Type B pancreatic cell (in vitro differentiated cells): ENCODE measurements around the gene LRTM2. TPM values are rescaled to one million over a fixed set of nuclear protein-coding genes. Genes with fewer than 3 reads are reported as not detected.

Source experiments
- DNase-seq: peaks from one replicate; pipeline ENCODE4 v3.0.0; 2021; ENCODE audit warnings: mixed read lengths; ENCODE audit not compliant: unreplicated experiment; ENCODE audit errors: extremely low spot score
- H3K27ac Mint-ChIP-seq: 2 replicates; pipeline ENCODE4 v1.8.0; 2021; ENCODE audit warnings: mild to moderate bottlenecking, mixed read lengths
- H3K27me3 Mint-ChIP-seq: 2 replicates; pipeline ENCODE4 v1.8.0; 2021; ENCODE audit warnings: mixed read lengths
- H3K36me3 Mint-ChIP-seq: 2 replicates; pipeline ENCODE4 v1.8.0; 2021; ENCODE audit warnings: mixed read lengths
- H3K4me1 Mint-ChIP-seq: one replicate; pipeline ENCODE4 v1.8.0; 2021; ENCODE audit warnings: mixed read lengths; ENCODE audit not compliant: unreplicated experiment
- H3K4me3 Mint-ChIP-seq: 2 replicates; pipeline ENCODE4 v1.8.0; 2021; ENCODE audit warnings: mild to moderate bottlenecking, mixed read lengths
- H3K9me3 Mint-ChIP-seq: 2 replicates; pipeline ENCODE4 v1.8.0; 2021; ENCODE audit warnings: mixed read lengths
- total RNA-seq: library from RNA; stranded (reverse); gene quantifications from 2 replicates; pipeline ENCODE4 v1.2.1, GENCODE V29; 2021; ENCODE audit warnings: low replicate concordance
- TF ChIP-seq, protein P1 (sequence below): fragments of 200-600 bp; sonication (generic); conservative IDR thresholded peaks from 2 replicates; pipeline ENCODE4 v1.5.0; 2021; ENCODE audit warnings: antibody characterized with exemption, mild to moderate bottlenecking

The LRTM2 gene
- total RNA-seq, 1 donor from 2014 or later = 0.12 TPM

DNA sequence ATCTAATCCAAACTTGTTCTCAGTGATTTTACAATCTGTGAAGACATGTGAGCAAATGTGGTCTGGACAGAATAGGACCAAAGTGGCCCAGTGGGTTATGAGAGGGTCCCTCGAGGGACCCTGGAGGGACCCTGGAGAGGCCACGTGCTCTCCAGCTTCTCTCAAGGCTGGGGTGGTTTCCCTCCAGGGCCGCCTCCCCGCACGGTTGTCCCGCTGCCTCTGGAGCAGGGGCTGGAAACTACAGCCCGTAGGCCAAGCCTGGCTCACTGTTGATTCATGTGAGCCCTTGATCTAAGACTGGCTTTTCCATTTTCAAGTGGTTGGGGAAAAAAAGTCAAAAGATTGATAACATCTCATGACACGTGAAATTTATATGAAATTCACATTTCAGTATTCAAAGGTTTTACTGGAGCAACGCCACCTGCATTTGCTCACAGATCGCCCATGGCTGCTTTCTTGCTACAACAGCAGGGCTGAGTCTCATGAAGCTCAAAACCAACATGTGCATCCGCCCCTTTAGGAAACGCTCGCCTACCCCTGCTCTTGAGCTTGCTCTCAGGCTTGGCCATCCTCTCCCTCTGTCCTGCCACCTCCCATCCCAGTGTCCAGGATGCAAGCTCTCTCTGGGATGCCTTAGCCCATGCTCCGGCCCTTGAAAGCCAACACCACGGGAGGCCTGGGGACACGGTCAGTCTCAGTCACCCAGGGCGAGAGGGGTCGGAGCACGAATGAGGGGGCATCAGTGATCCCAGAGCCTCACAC is 12.1 kb upstream of the LRTM2 start:
- Mint-ChIP-seq H3K36me3 (no peaks in the 10 kb centered on the region), H3K27me3 (peaks cover 17% of the 10 kb centered on the region), H3K4me1 (peaks cover 9% of the 10 kb centered on the region), H3K4me3 (no peak overlapping the region), H3K9me3 (peaks cover 6% of the 10 kb centered on the region), H3K27ac (no peak overlapping the region)
- TF ChIP-seq, protein P1, sequence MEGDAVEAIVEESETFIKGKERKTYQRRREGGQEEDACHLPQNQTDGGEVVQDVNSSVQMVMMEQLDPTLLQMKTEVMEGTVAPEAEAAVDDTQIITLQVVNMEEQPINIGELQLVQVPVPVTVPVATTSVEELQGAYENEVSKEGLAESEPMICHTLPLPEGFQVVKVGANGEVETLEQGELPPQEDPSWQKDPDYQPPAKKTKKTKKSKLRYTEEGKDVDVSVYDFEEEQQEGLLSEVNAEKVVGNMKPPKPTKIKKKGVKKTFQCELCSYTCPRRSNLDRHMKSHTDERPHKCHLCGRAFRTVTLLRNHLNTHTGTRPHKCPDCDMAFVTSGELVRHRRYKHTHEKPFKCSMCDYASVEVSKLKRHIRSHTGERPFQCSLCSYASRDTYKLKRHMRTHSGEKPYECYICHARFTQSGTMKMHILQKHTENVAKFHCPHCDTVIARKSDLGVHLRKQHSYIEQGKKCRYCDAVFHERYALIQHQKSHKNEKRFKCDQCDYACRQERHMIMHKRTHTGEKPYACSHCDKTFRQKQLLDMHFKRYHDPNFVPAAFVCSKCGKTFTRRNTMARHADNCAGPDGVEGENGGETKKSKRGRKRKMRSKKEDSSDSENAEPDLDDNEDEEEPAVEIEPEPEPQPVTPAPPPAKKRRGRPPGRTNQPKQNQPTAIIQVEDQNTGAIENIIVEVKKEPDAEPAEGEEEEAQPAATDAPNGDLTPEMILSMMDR = no peak
- DNase-seq = no peak

DNA sequence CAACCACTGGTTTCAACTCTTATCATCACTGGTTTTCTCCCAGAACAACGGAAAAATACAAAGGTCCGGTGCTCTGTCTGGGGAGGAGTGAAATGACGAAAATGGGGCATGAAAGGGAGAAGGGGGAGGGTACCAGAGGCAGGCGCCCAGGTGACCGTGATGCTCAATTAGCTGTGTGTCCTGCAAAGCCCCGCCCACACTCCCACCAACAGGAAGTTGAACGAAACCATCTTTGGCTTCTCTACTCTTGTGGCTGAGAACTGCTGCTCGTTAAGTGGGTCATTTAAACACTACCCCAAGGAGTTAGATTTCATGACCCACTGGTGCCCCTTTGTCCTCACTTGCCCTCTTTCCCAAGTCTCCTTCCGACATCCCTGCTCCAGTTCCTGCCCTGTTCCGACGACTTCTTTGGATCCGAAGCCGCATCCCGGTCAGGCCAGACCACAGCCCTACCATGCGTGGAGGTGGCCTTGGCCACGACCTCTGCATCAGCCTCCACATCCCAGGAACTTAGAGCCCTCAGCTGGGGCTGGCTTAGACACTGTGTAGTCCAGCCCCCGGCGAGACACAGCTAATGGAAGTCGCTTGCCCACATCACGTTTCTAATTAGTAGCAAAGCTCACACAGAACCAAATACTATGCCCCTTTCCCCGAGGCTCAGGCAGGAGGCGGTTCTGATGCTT is 11.4 kb upstream of the LRTM2 start:
- H3K4me3 Mint-ChIP-seq = no peak overlapping the region
- no peak overlapping the region for H3K27ac Mint-ChIP-seq
- no peak for DNase-seq
- TF ChIP-seq, protein P1 = no peak
- H3K4me1 Mint-ChIP-seq = peaks cover 9% of the 10 kb centered on the region
- peaks cover 21% of the 10 kb centered on the region for H3K27me3 Mint-ChIP-seq
- H3K36me3 Mint-ChIP-seq = no peaks in the 10 kb centered on the region
- peaks cover 6% of the 10 kb centered on the region for H3K9me3 Mint-ChIP-seq

DNA sequence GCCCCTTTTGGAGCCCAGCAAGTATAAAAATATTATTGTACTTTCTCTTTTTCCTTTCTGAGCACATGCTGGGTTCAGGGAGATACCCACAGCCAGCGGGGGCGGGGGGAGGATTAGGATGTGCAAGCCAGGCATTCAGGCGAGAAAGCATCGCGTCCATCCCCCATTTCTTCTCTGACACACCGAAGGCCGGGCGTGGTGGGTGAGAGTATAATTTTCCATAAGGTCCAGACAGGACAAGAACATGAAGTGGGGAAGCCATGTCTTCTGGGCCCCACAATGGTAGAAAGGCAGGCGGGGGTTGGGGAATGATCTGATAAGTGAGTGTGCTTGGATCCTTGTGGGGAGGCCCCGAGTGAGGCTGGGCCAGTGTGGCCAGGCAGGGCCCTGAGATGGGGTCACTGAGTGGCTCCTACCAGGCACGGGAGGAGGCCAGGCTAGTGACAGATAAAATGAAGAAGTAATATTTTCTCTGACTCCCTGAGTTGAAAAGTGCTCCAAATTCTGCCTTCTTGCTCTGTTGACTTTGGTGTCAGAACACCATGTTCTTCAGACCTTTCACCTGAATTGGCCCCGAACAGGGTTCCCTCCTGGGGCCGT is 10.7 kb upstream of the LRTM2 start:
- Mint-ChIP-seq H3K36me3 (no peaks in the 10 kb centered on the region), H3K4me1 (peaks cover 4% of the 10 kb centered on the region), H3K4me3 (no peak overlapping the region), H3K27me3 (peaks cover 20% of the 10 kb centered on the region), H3K9me3 (peaks cover under 1% of the 10 kb centered on the region), H3K27ac (no peak overlapping the region)
- DNase-seq = no peak
- TF ChIP-seq, protein P1 = no peak

DNA sequence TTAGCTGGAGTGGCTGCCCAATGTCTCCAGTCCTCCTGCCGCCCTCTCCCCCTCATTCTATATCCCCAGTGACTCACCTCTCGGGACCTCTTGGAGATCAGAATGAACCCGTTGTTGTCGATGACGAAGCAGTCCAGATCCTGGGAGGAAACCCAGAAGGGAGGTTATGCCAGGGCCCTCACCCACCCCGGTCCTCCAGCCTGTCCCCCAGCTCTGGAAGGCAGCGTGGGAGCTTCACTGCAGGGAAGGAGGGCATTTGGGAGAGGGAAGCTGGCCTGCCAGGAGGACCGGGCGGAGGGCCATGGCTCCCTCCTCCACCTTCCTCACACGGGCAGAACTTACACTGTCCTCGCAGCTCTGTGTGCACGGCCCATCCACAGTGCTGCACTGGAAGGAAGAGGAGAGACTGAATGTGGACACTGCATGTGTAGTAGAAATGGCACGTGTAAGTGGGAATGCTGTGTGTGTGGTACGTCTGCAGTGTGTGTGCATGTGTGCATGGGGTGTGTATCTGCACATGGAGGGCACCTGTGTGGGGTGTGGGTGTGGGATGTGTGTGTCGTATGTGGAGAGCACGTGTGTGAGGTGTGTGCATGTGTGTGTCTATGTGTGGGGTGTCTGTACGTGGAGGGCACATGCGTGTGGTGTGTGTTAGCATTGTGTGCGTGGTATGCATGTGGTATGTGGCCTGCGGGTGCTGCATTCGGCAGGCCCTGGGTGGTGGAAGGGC is 10.0 kb upstream of the LRTM2 start:
- H3K4me1 Mint-ChIP-seq = peaks cover 4% of the 10 kb centered on the region
- DNase-seq = no peak
- H3K27ac Mint-ChIP-seq = no peak overlapping the region
- peaks cover 26% of the 10 kb centered on the region for H3K27me3 Mint-ChIP-seq
- H3K4me3 Mint-ChIP-seq = no peak overlapping the region
- H3K9me3 Mint-ChIP-seq = no peaks in the 10 kb centered on the region
- TF ChIP-seq, protein P1 = no peak
- no peaks in the 10 kb centered on the region for H3K36me3 Mint-ChIP-seq

DNA sequence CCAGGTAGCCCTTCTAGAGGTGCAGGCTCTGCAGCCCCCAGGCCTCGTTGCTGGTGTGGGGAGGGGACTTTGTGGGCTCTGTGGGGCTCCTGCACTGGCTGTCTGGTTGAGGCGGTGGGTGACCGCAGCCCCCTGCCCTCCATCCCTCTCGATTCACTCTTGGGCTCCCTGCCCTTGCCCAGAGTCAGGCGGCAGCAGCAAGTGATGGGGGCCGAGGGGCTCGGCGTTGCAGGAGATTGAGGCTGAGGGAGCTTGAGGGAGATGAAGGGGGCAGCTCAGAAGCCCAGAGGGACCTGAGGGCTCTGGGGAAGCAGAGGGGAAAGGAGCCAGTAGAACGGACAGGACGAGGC is 9.5 kb upstream of the LRTM2 start:
- H3K27ac Mint-ChIP-seq = no peak overlapping the region
- H3K4me1 Mint-ChIP-seq = peaks cover 4% of the 10 kb centered on the region
- no peaks in the 10 kb centered on the region for H3K36me3 Mint-ChIP-seq
- no peak overlapping the region for H3K4me3 Mint-ChIP-seq
- no peak for DNase-seq
- H3K27me3 Mint-ChIP-seq = peaks cover 31% of the 10 kb centered on the region
- TF ChIP-seq, protein P1 = no peak
- no peaks in the 10 kb centered on the region for H3K9me3 Mint-ChIP-seq
